ENCODE measurements around the gene KRTAP5-6.

Gene KRTAP5-6

DNA sequence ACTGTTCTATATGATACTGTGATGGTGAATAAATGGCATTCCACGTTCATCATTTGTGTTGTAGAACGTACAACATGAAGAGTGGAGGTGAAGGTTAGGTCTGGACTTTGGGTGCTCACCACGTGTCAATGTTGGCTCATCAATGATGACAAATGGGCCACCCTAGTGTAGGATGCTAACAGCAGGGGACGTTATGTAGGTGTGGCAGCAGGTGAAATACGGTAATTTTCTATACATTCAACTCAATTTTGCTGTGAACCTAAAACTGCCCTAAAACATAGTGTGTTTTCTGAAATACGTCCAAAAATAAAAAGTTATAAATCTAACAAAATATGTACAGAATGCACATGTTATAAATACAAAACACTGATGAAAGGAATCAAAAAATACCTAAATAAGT is 6.2 kb downstream of the KRTAP5-6 start:
- TF ChIP-seq GATA1 (IDR thresholded peaks at IDR 0.05; ENCODE audit: low read depth, low read length) (no peak), POLR2A (IDR thresholded peaks at IDR 0.05; ENCODE audit: low read length) (no peak)
- DNase-seq = no peak

- TF ChIP-seq GATA1 (IDR thresholded peaks at IDR 0.05; ENCODE audit: low read depth, low read length) = no peak
- no peak for TF ChIP-seq POLR2A (IDR thresholded peaks at IDR 0.05; ENCODE audit: low read length)
- DNase-seq = no peak
Measured at GRCh38 chr11:1705126-1706052, 8.4 kb downstream of the KRTAP5-6 start.

GRCh38 chr11:1706634-1707400 is 9.8 kb downstream of the KRTAP5-6 start:
- TF ChIP-seq POLR2A (IDR thresholded peaks at IDR 0.05; ENCODE audit: low read length) = no peak
- no peak for TF ChIP-seq GATA1 (IDR thresholded peaks at IDR 0.05; ENCODE audit: low read depth, low read length)
- peak in 1 of 2 experiments; percentile 34 for DNase-seq

GRCh38 chr11:1707751-1708150 is 10.8 kb downstream of the KRTAP5-6 start:
- no peak for DNase-seq
- TF ChIP-seq GATA1 (IDR thresholded peaks at IDR 0.05; ENCODE audit: low read depth, low read length) = no peak
- no peak for TF ChIP-seq POLR2A (IDR thresholded peaks at IDR 0.05; ENCODE audit: low read length)

DNA sequence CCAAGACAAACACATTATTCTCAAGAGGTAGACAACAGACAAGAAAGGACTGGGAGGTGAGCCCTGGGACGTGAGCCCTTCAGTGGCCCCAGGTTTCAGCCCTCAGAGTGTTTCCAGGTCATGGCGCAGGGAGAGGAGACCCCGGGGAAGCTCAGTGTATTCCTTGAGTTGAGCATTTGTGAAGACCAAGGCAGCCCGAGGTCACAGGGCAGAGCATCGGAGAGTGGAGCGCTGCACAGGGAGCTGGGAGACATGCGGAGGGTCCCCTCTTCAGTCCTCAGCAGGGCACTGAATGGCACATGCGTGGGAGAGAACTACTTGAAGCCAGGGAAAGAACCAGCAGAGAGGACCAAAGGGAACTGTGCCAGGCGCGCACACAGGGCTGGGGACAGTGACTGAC is 11.7 kb downstream of the KRTAP5-6 start:
- TF ChIP-seq GATA1 (IDR thresholded peaks at IDR 0.05; ENCODE audit: low read depth, low read length) = no peak
- TF ChIP-seq POLR2A (IDR thresholded peaks at IDR 0.05; ENCODE audit: low read length) = no peak

DNA sequence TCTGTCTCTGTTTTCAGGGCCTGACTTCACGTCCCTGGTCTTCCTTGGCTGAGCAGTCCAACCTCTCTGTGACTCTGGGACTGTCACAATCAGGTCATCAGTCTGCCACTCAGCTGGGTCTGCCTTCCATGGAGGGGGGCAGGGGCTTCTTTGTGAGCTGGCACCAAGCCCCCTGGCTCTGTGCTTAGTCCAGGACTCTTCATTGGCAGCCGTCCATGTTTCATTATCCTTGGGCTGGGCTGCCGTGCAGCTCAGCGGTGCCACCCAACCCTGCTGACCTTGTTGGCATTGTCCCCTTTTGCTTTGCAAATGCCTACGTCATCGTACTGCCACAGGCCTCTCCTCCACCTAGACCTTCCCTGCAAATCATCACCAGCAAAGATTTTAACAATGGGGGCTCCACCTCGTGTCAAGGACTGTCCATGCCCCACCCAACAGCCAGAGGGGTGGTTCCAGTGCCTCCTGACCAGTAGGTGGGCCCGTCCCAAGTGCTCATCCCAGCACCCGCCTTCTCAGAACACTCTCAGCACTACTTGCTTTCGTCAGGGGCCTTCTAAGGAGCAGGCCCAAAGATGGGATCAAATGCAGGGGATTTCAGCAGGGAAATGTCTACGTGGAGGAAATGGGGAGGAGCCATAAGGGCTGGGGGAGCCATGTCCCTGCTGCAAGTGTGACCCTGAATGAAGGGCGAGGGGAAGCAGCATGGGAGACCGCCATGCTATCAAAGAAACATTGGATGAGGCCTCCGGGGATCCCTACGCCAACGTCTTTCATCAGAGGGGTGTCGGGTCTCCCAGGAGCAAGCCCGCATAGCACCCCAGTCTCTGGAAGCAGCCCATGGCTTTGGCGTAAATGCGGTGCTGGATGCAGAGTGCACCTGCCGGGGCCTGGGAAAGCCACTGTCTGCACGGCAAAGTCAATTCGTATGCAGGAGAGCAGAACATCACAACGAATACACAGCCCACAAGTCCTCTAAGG is 18.2 kb downstream of the KRTAP5-6 start:
- DNase-seq = no peak
- TF ChIP-seq POLR2A (IDR thresholded peaks at IDR 0.05; ENCODE audit: low read length) (no peak), GATA1 (IDR thresholded peaks at IDR 0.05; ENCODE audit: low read depth, low read length) (no peak)

More for the DNA sequence above, 11.7 kb downstream of the KRTAP5-6 start:
- DNase-seq = no peak

GRCh38 chr11:1717745-1718144 is 20.8 kb downstream of the KRTAP5-6 start:
- TF ChIP-seq POLR2A (IDR thresholded peaks at IDR 0.05; ENCODE audit: low read length) = no peak
- no peak for TF ChIP-seq GATA1 (IDR thresholded peaks at IDR 0.05; ENCODE audit: low read depth, low read length)
- DNase-seq = no peak

GRCh38 chr11:1718326-1718725 is 21.3 kb downstream of the KRTAP5-6 start:
- DNase-seq = no peak

GRCh38 chr11:1719781-1720180 is 22.8 kb downstream of the KRTAP5-6 start:
- no peak for TF ChIP-seq GATA1 (IDR thresholded peaks at IDR 0.05; ENCODE audit: low read depth, low read length)
- TF ChIP-seq POLR2A (IDR thresholded peaks at IDR 0.05; ENCODE audit: low read length) = no peak
- DNase-seq = no peak

More at GRCh38 chr11:1718326-1718725, 21.3 kb downstream of the KRTAP5-6 start:
- no peak for TF ChIP-seq GATA1 (IDR thresholded peaks at IDR 0.05; ENCODE audit: low read depth, low read length)
- TF ChIP-seq POLR2A (IDR thresholded peaks at IDR 0.05; ENCODE audit: low read length) = no peak

GRCh38 chr11:1727096-1727690 is 30.2 kb downstream of the KRTAP5-6 start:
- no peak for DNase-seq
- TF ChIP-seq GATA1 (IDR thresholded peaks at IDR 0.05; ENCODE audit: low read depth, low read length) (no peak), POLR2A (IDR thresholded peaks at IDR 0.05; ENCODE audit: low read length) (no peak)

- DNase-seq = no peak
- no peak for TF ChIP-seq POLR2A (IDR thresholded peaks at IDR 0.05; ENCODE audit: low read length)
- TF ChIP-seq GATA1 (IDR thresholded peaks at IDR 0.05; ENCODE audit: low read depth, low read length) = no peak
Measured at GRCh38 chr11:1727861-1728260, 30.9 kb downstream of the KRTAP5-6 start.

DNA sequence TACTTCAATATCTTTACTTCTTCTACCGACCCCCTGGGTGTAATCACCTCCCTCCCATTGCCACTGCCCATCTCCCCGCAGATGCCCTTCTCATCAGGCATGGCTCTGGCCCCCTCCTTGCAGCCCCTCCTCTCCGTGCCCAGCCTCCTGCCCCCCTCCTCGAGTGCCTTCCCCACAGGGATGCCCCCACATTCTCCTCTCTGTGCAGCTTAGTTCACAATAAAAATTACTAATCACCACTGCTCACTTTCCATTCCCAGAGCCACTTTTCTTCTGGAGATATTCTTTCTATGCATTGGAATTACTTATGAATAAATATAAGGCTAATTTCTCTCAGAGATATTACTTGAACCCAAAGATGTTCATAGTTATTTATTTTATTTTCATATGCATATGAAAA is 31.3 kb downstream of the KRTAP5-6 start:
- DNase-seq = no peak
- TF ChIP-seq POLR2A (IDR thresholded peaks at IDR 0.05; ENCODE audit: low read length) (no peak), GATA1 (IDR thresholded peaks at IDR 0.05; ENCODE audit: low read depth, low read length) (no peak)

Data from erythroblast (primary cell).